Calu3 (cell line): ENCODE data around the gene EXOC6B. TPM values are rescaled to one million over a fixed set of nuclear protein-coding genes. Genes with fewer than 3 reads are reported as not detected.

Source experiments
- BruUV-seq: library from RNA; stranded (reverse); fragments of 400-500 nt; replicated peaks from 2 replicates; lab custom pipeline; 2021; lab: Mats Ljungman, UMichigan
- CTCF ChIA-PET: fragments of 300-600 bp; sonication (Branson Sonifier 250); formaldehyde crosslinking; loops from one replicate; lab custom pipeline; 2022; ENCODE audit warnings: antibody characterized with exemption; lab: Charles Lee
- DNase-seq: peaks from one replicate; pipeline ENCODE4 v3.0.0; 2022
- H3K27ac Mint-ChIP-seq: one replicate; pipeline ENCODE4 v1.8.0; 2022; ENCODE audit warnings: mixed read lengths; ENCODE audit not compliant: unreplicated experiment
- H3K27me3 Mint-ChIP-seq: one replicate; pipeline ENCODE4 v1.8.0; 2022; ENCODE audit warnings: mixed read lengths; ENCODE audit not compliant: unreplicated experiment
- H3K36me3 Mint-ChIP-seq: one replicate; pipeline ENCODE4 v1.8.0; 2022; ENCODE audit warnings: mild to moderate bottlenecking, moderate library complexity, mixed read lengths; ENCODE audit not compliant: insufficient read depth, unreplicated experiment
- H3K4me1 Mint-ChIP-seq: one replicate; pipeline ENCODE4 v1.8.0; 2022; ENCODE audit warnings: mild to moderate bottlenecking, low read depth, mixed read lengths; ENCODE audit not compliant: unreplicated experiment
- H3K4me3 Mint-ChIP-seq: one replicate; pipeline ENCODE4 v1.8.0; 2022; ENCODE audit warnings: mild to moderate bottlenecking, low read depth, moderate library complexity, mixed read lengths; ENCODE audit not compliant: unreplicated experiment
- H3K9me3 Mint-ChIP-seq: one replicate; pipeline ENCODE4 v1.8.0; 2022; ENCODE audit warnings: low read depth, mixed read lengths; ENCODE audit not compliant: unreplicated experiment
- intact Hi-C: fragments of 100-400 bp; cut with micrococcal nuclease; formaldehyde crosslinking; loops from one replicate; pipeline ENCODE4 v1.10.0; 2022; ENCODE audit not compliant: unreplicated experiment
- total RNA-seq: library from RNA; stranded (reverse); gene quantifications from 2 replicates; pipeline ENCODE4 v1.2.3, GENCODE V29; 2022
- TF ChIP-seq, protein P1 (sequence below): fragments of 200-600 bp; IDR thresholded peaks from one replicate; pipeline ENCODE4 v1.8.0; 2022; ENCODE audit warnings: antibody characterized with exemption; ENCODE audit not compliant: unreplicated experiment

The EXOC6B gene
- total RNA-seq, 1 experiment from 2014 or later = 26.6 TPM

- no TSS peak for BruUV-seq
- intact Hi-C loops = loop anchor here (10.0 kb wide), 1 partner anchor 379 kb away; no protein-coding TSS in a partner anchor
- Mint-ChIP-seq H3K4me1 (no peaks in the 10 kb centered on the region), H3K4me3 (no peak overlapping the region), H3K27ac (no peak overlapping the region), H3K36me3 (no peaks in the 10 kb centered on the region), H3K9me3 (no peaks in the 10 kb centered on the region), H3K27me3 (no peaks in the 10 kb centered on the region)
- CTCF ChIA-PET = interaction anchor here (1.1 kb wide), 1 partner anchor 820 kb away, joined by 3 read pairs; no protein-coding TSS in a partner anchor
- no peak for DNase-seq
- TF ChIP-seq, protein P1, sequence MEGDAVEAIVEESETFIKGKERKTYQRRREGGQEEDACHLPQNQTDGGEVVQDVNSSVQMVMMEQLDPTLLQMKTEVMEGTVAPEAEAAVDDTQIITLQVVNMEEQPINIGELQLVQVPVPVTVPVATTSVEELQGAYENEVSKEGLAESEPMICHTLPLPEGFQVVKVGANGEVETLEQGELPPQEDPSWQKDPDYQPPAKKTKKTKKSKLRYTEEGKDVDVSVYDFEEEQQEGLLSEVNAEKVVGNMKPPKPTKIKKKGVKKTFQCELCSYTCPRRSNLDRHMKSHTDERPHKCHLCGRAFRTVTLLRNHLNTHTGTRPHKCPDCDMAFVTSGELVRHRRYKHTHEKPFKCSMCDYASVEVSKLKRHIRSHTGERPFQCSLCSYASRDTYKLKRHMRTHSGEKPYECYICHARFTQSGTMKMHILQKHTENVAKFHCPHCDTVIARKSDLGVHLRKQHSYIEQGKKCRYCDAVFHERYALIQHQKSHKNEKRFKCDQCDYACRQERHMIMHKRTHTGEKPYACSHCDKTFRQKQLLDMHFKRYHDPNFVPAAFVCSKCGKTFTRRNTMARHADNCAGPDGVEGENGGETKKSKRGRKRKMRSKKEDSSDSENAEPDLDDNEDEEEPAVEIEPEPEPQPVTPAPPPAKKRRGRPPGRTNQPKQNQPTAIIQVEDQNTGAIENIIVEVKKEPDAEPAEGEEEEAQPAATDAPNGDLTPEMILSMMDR = no peak
These were observed 81.8 kb downstream of the EXOC6B start for GRCh38 chr2:72744049-72744448.

GRCh38 chr2:72743481-72743880 lies 82.4 kb downstream of the EXOC6B start:
- TF ChIP-seq, protein P1 = no peak
- H3K27me3 Mint-ChIP-seq = no peaks in the 10 kb centered on the region
- H3K9me3 Mint-ChIP-seq = no peaks in the 10 kb centered on the region
- no peak overlapping the region for H3K27ac Mint-ChIP-seq
- CTCF ChIA-PET = no interaction called here
- H3K4me1 Mint-ChIP-seq = no peaks in the 10 kb centered on the region
- H3K36me3 Mint-ChIP-seq = no peaks in the 10 kb centered on the region
- DNase-seq = no peak
- no peak overlapping the region for H3K4me3 Mint-ChIP-seq
- no TSS peak for BruUV-seq
- intact Hi-C loops = loop anchor here (10.0 kb wide), 1 partner anchor 379 kb away; no protein-coding TSS in a partner anchor

- CTCF ChIA-PET = no interaction called here
- no TSS peak for BruUV-seq
- intact Hi-C loops = no loop called here
- Mint-ChIP-seq H3K4me1 (no peaks in the 10 kb centered on the region), H3K27me3 (no peaks in the 10 kb centered on the region), H3K4me3 (no peak overlapping the region), H3K27ac (no peak overlapping the region), H3K9me3 (no peaks in the 10 kb centered on the region), H3K36me3 (no peaks in the 10 kb centered on the region)
- DNase-seq = no peak
- TF ChIP-seq, protein P1 = no peak
These were observed 87.7 kb downstream of the EXOC6B start for GRCh38 chr2:72738096-72738495.

- CTCF ChIA-PET = no interaction called here
These were observed 91.4 kb downstream of the EXOC6B start for GRCh38 chr2:72734432-72734831.

More at GRCh38 chr2:72734432-72734831, 91.4 kb downstream of the EXOC6B start:
- TF ChIP-seq, protein P1 = no peak
- H3K27me3 Mint-ChIP-seq = no peaks in the 10 kb centered on the region
- no peaks in the 10 kb centered on the region for H3K4me1 Mint-ChIP-seq
- no TSS peak for BruUV-seq
- H3K27ac Mint-ChIP-seq = no peak overlapping the region
- intact Hi-C loops = no loop called here
- no peak for DNase-seq
- H3K9me3 Mint-ChIP-seq = no peaks in the 10 kb centered on the region
- no peaks in the 10 kb centered on the region for H3K36me3 Mint-ChIP-seq
- H3K4me3 Mint-ChIP-seq = no peak overlapping the region
